K562 (cell line): Measurements from ENCODE around the gene SHC1. TPM values are rescaled to one million over a fixed set of nuclear protein-coding genes. Genes with fewer than 3 reads are reported as not detected.

Experiments used
- CHCHD3 ChIP-seq: fragments of 250-450 bp; sonication (Bioruptor Pico); IDR thresholded peaks from 2 replicates; pipeline ENCODE4 v2.1.2; 2022; ENCODE audit warnings: mild to moderate bottlenecking
- CUX1 ChIP-seq: fragments of 200-800 bp; sonication (Bioruptor generic); IDR thresholded peaks from 2 replicates; pipeline ENCODE4 v1.6.1; 2016; ENCODE audit warnings: missing genetic modification characterization, missing compliant biosample characterization
- EP300 ChIP-seq: IDR thresholded peaks from 2 replicates; pipeline ENCODE4 v1.6.1; 2012; ENCODE audit warnings: low read length, improper control_type of control experiment
- GTF2F1 ChIP-seq: IDR thresholded peaks from 2 replicates; pipeline ENCODE4 v1.6.1; 2011; ENCODE audit warnings: low read depth, low read length, improper control_type of control experiment
- MYNN ChIP-seq, 2 experiments: sonication (generic); formaldehyde crosslinking in 1 of 2; IDR thresholded peaks; 2 replicates each; pipeline versions ENCODE4 v1.5.0 to v1.6.1; 2016 to 2020; ENCODE audit warnings: antibody characterized with exemption in 1 of 2, missing genetic modification reagents in 1 of 2
- OTX1 ChIP-seq: fragments of 450-650 bp; formaldehyde crosslinking; IDR thresholded peaks from 2 replicates; pipeline ENCODE4 v1.4.0; 2022; ENCODE audit warnings: mild to moderate bottlenecking
- SMARCA4 ChIP-seq: fragments of 450-650 bp; IDR thresholded peaks from 2 replicates; pipeline ENCODE4 v1.6.1; 2016
- ZBTB17 ChIP-seq: fragments of 450-650 bp; formaldehyde crosslinking; IDR thresholded peaks from 2 replicates; pipeline ENCODE4 v1.4.0; 2020; ENCODE audit warnings: mild to moderate bottlenecking
- ZNF766 ChIP-seq: fragments of 200-800 bp; sonication (Bioruptor generic); conservative IDR thresholded peaks from 2 replicates; pipeline ENCODE4 v1.6.1; 2016; ENCODE audit warnings: missing genetic modification characterization, missing compliant biosample characterization
- ZSCAN29 ChIP-seq: fragments of 450-650 bp; IDR thresholded peaks from 2 replicates; pipeline ENCODE4 v1.6.1; 2017
- polyA plus RNA-seq, 8 experiments: library from polyadenylated mRNA; depleted of rRNA in 4 of 8; stranded (reverse) in 5 of 8; unstranded in 3 of 8; fragments of >200 nt; fragmentation: Nextera tagmentation in 2 of 8; fragmentation: Illumina TruSeq in 1 of 8; extraction: Ambion mirVana in 2 of 8; extraction: Trizol in 1 of 8; gene quantifications; 2 replicates each; pipeline versions ENCODE4 v1.2.1 to v1.2.3, GENCODE V29; 2011 to 2014; ENCODE audit warnings: inconsistent platforms in 1 of 8, missing spikeins in 1 of 8
- total RNA-seq, 7 experiments: library from RNA; depleted of rRNA in 6 of 7; stranded (reverse); fragments of >200 nt in 6 of 7; fragmentation: Illumina TruSeq in 2 of 7; extraction: Trizol in 2 of 7; gene quantifications; 2 replicates each; pipeline versions ENCODE4 v1.2.1 to v1.2.3, GENCODE V29; 2011 to 2021; ENCODE audit warnings: low replicate concordance in 1 of 7
- TF ChIP-seq, protein P1 (sequence below): sonication (generic); formaldehyde crosslinking; IDR thresholded peaks from 2 replicates; pipeline ENCODE4 v1.8.0; 2023; ENCODE audit warnings: missing genetic modification reagents, mild to moderate bottlenecking, borderline replicate concordance
- TF ChIP-seq, protein P2 (sequence below): fragments of 250-450 bp; sonication (Bioruptor Pico); IDR thresholded peaks from 2 replicates; pipeline ENCODE4 v1.6.1; 2021; ENCODE audit warnings: mild to moderate bottlenecking
- TF ChIP-seq, protein P3 (sequence below): fragments of 450-650 bp; IDR thresholded peaks from 2 replicates; pipeline ENCODE4 v1.6.1; 2016; ENCODE audit warnings: borderline replicate concordance

The SHC1 gene
- total and polyA plus RNA-seq, 9 of the 15 experiments (the other 6 are each of a cell fraction or from before 2014, with no cell fraction given), result 4.1 to 113 (median 51.9) TPM

GRCh38 chr1:154973344-154974101 lies 3.0 kb upstream of the SHC1 start (continued):
- TF ChIP-seq CUX1, result no peak
- TF ChIP-seq MYNN (IDR thresholded peaks at IDR 0.05), result no peak
- TF ChIP-seq MYNN (CRISPR knock-in tag; IDR thresholded peaks at IDR 0.05), result no peak
- TF ChIP-seq ZNF766 (CRISPR knock-in tag), result 0 out of 2 replicates have a peak, but pooled peaks have one; percentile 41
- TF ChIP-seq ZBTB17 (CRISPR knock-in tag), result 0 out of 2 replicates have a peak, but pooled peaks have one; percentile 34
- peak; percentile 83 for TF ChIP-seq SMARCA4
- TF ChIP-seq EP300, result peak; percentile 40; the same call in 1 of the 2 replicates
- peak; percentile 47; the same call in 1 of the 2 replicates for TF ChIP-seq GTF2F1
- peak; percentile 97 for TF ChIP-seq ZSCAN29
- TF ChIP-seq, protein P1, sequence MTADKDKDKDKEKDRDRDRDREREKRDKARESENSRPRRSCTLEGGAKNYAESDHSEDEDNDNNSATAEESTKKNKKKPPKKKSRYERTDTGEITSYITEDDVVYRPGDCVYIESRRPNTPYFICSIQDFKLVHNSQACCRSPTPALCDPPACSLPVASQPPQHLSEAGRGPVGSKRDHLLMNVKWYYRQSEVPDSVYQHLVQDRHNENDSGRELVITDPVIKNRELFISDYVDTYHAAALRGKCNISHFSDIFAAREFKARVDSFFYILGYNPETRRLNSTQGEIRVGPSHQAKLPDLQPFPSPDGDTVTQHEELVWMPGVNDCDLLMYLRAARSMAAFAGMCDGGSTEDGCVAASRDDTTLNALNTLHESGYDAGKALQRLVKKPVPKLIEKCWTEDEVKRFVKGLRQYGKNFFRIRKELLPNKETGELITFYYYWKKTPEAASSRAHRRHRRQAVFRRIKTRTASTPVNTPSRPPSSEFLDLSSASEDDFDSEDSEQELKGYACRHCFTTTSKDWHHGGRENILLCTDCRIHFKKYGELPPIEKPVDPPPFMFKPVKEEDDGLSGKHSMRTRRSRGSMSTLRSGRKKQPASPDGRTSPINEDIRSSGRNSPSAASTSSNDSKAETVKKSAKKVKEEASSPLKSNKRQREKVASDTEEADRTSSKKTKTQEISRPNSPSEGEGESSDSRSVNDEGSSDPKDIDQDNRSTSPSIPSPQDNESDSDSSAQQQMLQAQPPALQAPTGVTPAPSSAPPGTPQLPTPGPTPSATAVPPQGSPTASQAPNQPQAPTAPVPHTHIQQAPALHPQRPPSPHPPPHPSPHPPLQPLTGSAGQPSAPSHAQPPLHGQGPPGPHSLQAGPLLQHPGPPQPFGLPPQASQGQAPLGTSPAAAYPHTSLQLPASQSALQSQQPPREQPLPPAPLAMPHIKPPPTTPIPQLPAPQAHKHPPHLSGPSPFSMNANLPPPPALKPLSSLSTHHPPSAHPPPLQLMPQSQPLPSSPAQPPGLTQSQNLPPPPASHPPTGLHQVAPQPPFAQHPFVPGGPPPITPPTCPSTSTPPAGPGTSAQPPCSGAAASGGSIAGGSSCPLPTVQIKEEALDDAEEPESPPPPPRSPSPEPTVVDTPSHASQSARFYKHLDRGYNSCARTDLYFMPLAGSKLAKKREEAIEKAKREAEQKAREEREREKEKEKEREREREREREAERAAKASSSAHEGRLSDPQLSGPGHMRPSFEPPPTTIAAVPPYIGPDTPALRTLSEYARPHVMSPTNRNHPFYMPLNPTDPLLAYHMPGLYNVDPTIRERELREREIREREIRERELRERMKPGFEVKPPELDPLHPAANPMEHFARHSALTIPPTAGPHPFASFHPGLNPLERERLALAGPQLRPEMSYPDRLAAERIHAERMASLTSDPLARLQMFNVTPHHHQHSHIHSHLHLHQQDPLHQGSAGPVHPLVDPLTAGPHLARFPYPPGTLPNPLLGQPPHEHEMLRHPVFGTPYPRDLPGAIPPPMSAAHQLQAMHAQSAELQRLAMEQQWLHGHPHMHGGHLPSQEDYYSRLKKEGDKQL, result no peak
- no peak for TF ChIP-seq CHCHD3 (CRISPR knock-in tag)
- TF ChIP-seq OTX1, result peak; percentile 6; the same call in 1 of the 2 replicates
- TF ChIP-seq, protein P2, sequence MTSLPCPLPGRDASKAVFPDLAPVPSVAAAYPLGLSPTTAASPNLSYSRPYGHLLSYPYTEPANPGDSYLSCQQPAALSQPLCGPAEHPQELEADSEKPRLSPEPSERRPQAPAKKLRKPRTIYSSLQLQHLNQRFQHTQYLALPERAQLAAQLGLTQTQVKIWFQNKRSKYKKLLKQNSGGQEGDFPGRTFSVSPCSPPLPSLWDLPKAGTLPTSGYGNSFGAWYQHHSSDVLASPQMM, result no peak
- TF ChIP-seq, protein P3, sequence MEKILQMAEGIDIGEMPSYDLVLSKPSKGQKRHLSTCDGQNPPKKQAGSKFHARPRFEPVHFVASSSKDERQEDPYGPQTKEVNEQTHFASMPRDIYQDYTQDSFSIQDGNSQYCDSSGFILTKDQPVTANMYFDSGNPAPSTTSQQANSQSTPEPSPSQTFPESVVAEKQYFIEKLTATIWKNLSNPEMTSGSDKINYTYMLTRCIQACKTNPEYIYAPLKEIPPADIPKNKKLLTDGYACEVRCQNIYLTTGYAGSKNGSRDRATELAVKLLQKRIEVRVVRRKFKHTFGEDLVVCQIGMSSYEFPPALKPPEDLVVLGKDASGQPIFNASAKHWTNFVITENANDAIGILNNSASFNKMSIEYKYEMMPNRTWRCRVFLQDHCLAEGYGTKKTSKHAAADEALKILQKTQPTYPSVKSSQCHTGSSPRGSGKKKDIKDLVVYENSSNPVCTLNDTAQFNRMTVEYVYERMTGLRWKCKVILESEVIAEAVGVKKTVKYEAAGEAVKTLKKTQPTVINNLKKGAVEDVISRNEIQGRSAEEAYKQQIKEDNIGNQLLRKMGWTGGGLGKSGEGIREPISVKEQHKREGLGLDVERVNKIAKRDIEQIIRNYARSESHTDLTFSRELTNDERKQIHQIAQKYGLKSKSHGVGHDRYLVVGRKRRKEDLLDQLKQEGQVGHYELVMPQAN, result peak; percentile 81; the same call in 1 of the 2 replicates
